Hepatocyte (in vitro differentiated cells): ENCODE results near the gene ARHGAP42. TPM values are rescaled to one million over a fixed set of nuclear protein-coding genes. Genes with fewer than 3 reads are reported as not detected.
A peak's percentile ranks its signal among the peaks of the same experiment; 100 is the strongest.

Experiments used
- DNase-seq: peaks from one replicate; pipeline ENCODE4 v3.0.0-alpha.2; 2016; ENCODE audit warnings: low spot score
- H2AFZ ChIP-seq: fragments of 200-600 bp; sonication (generic); 2 replicates; pipeline ENCODE4 v1.6.0; 2016; ENCODE audit warnings: antibody characterized with exemption, mild to moderate bottlenecking
- H3K27ac ChIP-seq: fragments of 200-600 bp; sonication (generic); 2 replicates; pipeline ENCODE4 v1.5.1; 2016; ENCODE audit warnings: mild to moderate bottlenecking
- H3K27me3 ChIP-seq: fragments of 200-600 bp; sonication (generic); 2 replicates; pipeline ENCODE4 v1.6.1; 2016
- H3K36me3 ChIP-seq: fragments of 200-600 bp; sonication (generic); replicated peaks from 2 replicates; pipeline ENCODE4 v1.5.1; 2016; ENCODE audit warnings: low read depth; ENCODE audit not compliant: insufficient read depth
- H3K4me1 ChIP-seq: fragments of 200-600 bp; sonication (generic); 2 replicates; pipeline ENCODE4 v1.5.1; 2016; ENCODE audit warnings: mild to moderate bottlenecking, moderate library complexity; ENCODE audit not compliant: insufficient read depth
- H3K4me2 ChIP-seq: fragments of 200-600 bp; sonication (generic); 2 replicates; pipeline ENCODE4 v1.6.0; 2016
- H3K4me3 ChIP-seq: fragments of 200-600 bp; sonication (generic); 2 replicates; pipeline ENCODE4 v1.5.1; 2016; ENCODE audit warnings: mild to moderate bottlenecking
- H3K79me2 ChIP-seq: fragments of 200-600 bp; sonication (generic); 2 replicates; pipeline ENCODE4 v1.6.0; 2017; ENCODE audit warnings: mild to moderate bottlenecking
- H3K9me2 ChIP-seq: fragments of 200-600 bp; sonication (generic); replicated peaks from 2 replicates; pipeline ENCODE4 v1.6.0; 2017; ENCODE audit warnings: mild to moderate bottlenecking; ENCODE audit not compliant: insufficient read depth
- H3K9me3 ChIP-seq: fragments of 200-600 bp; sonication (generic); 2 replicates; pipeline ENCODE4 v1.5.1; 2016; ENCODE audit warnings: low read depth, mild to moderate bottlenecking
- H4K20me1 ChIP-seq: fragments of 200-600 bp; sonication (generic); 2 replicates; pipeline ENCODE4 v1.6.0; 2016; ENCODE audit warnings: mild to moderate bottlenecking; ENCODE audit not compliant: insufficient read depth, poor library complexity, severe bottlenecking
- CTCF ChIP-seq: fragments of 200-600 bp; sonication (generic); IDR thresholded peaks from 2 replicates; pipeline ENCODE4 v1.5.1; 2016; ENCODE audit warnings: antibody characterized with exemption, mild to moderate bottlenecking; ENCODE audit not compliant: poor library complexity
- EZH2 ChIP-seq: fragments of 200-600 bp; sonication (generic); IDR thresholded peaks from 2 replicates; pipeline ENCODE4 v1.6.1; 2016; ENCODE audit warnings: antibody characterized with exemption, mild to moderate bottlenecking, borderline replicate concordance
- EZH2phosphoT487 ChIP-seq: fragments of 200-600 bp; sonication (generic); IDR thresholded peaks from one replicate; pipeline ENCODE4 v1.6.1; 2018; ENCODE audit warnings: antibody characterized with exemption, mild to moderate bottlenecking, low read depth, moderate library complexity; ENCODE audit not compliant: unreplicated experiment, severe bottlenecking
- WGBS: methylation state at CpG from one replicate; pipeline ENCODE4 v1.1.6; 2016; ENCODE audit warnings: low lambda C conversion rate; ENCODE audit errors: missing lambda C conversion rate; 5-methylcytosine and 5-hydroxymethylcytosine counted together
- polyA plus RNA-seq: library from polyadenylated mRNA; unstranded; fragments of >200 nt; fragmentation: Nextera tagmentation; extraction: Ambion mirVana; gene quantifications from 2 replicates; pipeline ENCODE4 v1.2.1, GENCODE V29; 2016
- total RNA-seq: library from RNA; depleted of rRNA; stranded (reverse); fragments of >200 nt; gene quantifications from 2 replicates; pipeline ENCODE4 v1.2.3, GENCODE V29; 2014

Gene ARHGAP42
- total and polyA plus RNA-seq, 2 experiments from 2014 or later, result 8.7 to 26.5 TPM

DNA sequence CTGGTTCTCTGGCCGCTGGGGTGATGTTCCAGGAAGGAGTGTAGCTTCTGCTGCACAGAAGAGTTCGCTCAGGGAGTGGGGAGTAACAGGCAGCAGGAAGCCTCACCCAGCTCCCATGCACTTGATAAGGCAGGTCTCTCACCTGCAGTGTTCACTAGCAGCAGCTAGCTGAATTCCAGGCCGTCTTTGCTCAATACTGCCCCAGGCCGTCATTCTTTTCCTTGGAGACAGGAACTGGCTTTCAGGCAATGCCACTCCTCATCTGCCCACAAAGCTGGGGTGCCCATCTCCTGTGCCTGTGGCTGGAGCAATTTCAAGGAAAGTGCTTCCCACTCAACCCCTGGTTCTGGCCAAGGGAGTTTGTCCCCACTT lies 66.1 kb downstream of the ARHGAP42 start:
- no peaks in the 10 kb centered on the region for H3K27me3 ChIP-seq
- DNase-seq, result peak; percentile 43
- peaks cover 50% of the 10 kb centered on the region for H3K79me2 ChIP-seq
- H3K9me2 ChIP-seq, result no peaks in the 10 kb centered on the region
- peaks cover 5% of the 10 kb centered on the region for H3K4me1 ChIP-seq
- peaks cover 5% of the 10 kb centered on the region for H3K9me3 ChIP-seq
- H3K36me3 ChIP-seq, result no peaks in the 10 kb centered on the region
- TF ChIP-seq EZH2phosphoT487 (no peak), CTCF (no peak), EZH2 (no peak)
- peak overlapping the region; percentile 25 for H3K27ac ChIP-seq
- H2AFZ ChIP-seq, result no peak overlapping the region
- H4K20me1 ChIP-seq, result no peaks in the 10 kb centered on the region
- no peak overlapping the region for H3K4me3 ChIP-seq
- 33% methylated on average over 4 of the region's 4 CpGs for WGBS
- no peak overlapping the region for H3K4me2 ChIP-seq

DNA sequence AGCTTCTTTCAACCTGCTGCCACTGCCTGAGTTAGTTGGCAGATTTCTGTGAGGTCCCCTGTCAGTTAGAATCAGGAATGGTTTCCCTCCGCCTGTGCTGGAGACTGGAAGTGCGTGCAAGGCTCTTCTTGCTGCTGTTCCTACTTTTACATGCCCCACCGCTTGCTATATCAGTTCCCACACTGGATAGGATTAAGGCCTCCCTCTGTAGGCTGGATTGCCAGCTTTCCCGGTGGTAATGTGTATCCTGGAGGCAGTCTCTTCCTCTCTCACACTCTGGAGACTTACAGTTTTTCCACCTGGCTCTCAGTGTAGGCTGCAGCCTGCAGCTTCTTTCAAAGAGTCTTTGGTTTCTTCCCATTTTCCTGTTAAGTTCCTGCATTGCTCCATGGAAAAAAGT lies 66.5 kb downstream of the ARHGAP42 start:
- H3K9me2 ChIP-seq, result no peaks in the 10 kb centered on the region
- no peaks in the 10 kb centered on the region for H3K36me3 ChIP-seq
- no peaks in the 10 kb centered on the region for H4K20me1 ChIP-seq
- H3K79me2 ChIP-seq, result peaks cover 46% of the 10 kb centered on the region
- no peak overlapping the region for H3K4me2 ChIP-seq
- WGBS, result 44% methylated on average over 4 of the region's 4 CpGs
- no peak overlapping the region for H3K4me3 ChIP-seq
- no peaks in the 10 kb centered on the region for H3K27me3 ChIP-seq
- no peak for TF ChIP-seq EZH2
- no peak for DNase-seq
- H3K27ac ChIP-seq, result peak overlapping the region; percentile 25
- peaks cover 5% of the 10 kb centered on the region for H3K4me1 ChIP-seq
- no peak overlapping the region for H2AFZ ChIP-seq
- H3K9me3 ChIP-seq, result peaks cover 5% of the 10 kb centered on the region

DNA sequence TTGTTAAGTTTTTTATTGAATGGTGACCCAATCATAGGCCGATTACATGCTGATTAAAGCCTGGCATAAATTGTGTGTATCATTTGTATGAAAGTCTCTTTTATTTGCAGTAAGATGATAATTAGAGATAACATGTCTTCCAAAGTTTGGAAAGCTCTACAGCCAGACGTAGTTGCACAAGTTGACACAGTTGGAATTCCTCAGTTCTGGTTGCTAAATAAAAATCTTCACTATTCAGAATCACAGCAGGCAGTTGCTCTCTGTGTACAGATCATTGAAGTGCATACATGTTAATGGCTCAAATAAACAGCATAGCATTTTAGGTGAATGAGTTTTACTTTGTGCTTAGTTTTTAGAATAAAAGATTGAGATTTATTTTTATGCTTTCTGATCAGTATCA lies 69.5 kb downstream of the ARHGAP42 start:
- 42% methylated on average over 2 of the region's 2 CpGs for WGBS
- Histone ChIP-seq H2AFZ (no peak overlapping the region), H4K20me1 (no peaks in the 10 kb centered on the region), H3K9me2 (no peaks in the 10 kb centered on the region), H3K9me3 (no peaks in the 10 kb centered on the region), H3K4me1 (peaks cover 9% of the 10 kb centered on the region), H3K79me2 (peaks cover 44% of the 10 kb centered on the region), H3K27ac (no peak overlapping the region), H3K4me2 (no peak overlapping the region), H3K4me3 (no peak overlapping the region), H3K36me3 (no peaks in the 10 kb centered on the region), H3K27me3 (no peaks in the 10 kb centered on the region)
- no peak for TF ChIP-seq EZH2phosphoT487
- DNase-seq, result no peak

DNA sequence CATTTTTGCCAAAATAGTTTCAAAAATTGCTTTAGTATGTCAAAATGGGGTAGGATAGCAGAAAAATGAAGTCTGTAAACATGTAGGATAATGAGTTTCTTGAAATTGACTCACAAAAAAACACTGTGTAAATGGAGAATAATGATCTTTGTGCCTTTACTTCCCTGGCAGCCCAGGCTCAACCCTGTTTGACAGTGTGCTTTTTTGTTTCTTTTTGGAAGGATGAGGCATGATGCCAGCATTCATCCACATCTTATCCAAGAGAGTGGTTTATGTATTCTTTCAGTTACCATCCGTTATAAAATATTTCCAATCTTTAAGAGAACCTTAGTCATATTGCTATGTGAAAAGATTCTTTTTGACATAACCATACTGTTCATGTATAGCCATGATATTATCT lies 70.6 kb downstream of the ARHGAP42 start:
- peaks cover 40% of the 10 kb centered on the region for H3K79me2 ChIP-seq

More for the DNA sequence above, 70.6 kb downstream of the ARHGAP42 start:
- H3K9me2 ChIP-seq, result no peaks in the 10 kb centered on the region
- H3K27ac ChIP-seq, result no peak overlapping the region
- H3K36me3 ChIP-seq, result no peaks in the 10 kb centered on the region
- no peak for DNase-seq
- H3K9me3 ChIP-seq, result no peaks in the 10 kb centered on the region
- H3K4me1 ChIP-seq, result peaks cover 9% of the 10 kb centered on the region
- 86% methylated on average over 1 of the region's 1 CpG for WGBS
- no peak for TF ChIP-seq CTCF
- no peak for TF ChIP-seq EZH2
- no peak for TF ChIP-seq EZH2phosphoT487
- no peak overlapping the region for H3K4me3 ChIP-seq
- H3K4me2 ChIP-seq, result no peak overlapping the region
- H3K27me3 ChIP-seq, result no peaks in the 10 kb centered on the region
- H2AFZ ChIP-seq, result no peak overlapping the region
- H4K20me1 ChIP-seq, result no peaks in the 10 kb centered on the region
